NK-92 (cell line): Measurements from ENCODE around the gene TMTC2.

Experiments
- DNase-seq: peaks from one replicate; lab custom pipeline; 2025; ENCODE audit not compliant: unreplicated experiment; lab: John Stamatoyannopoulos, UW

TMTC2 gene

GRCh38 chr12:82950356-82950755, 263.6 kb downstream of the TMTC2 start:
- DNase-seq: no peak

GRCh38 chr12:82952946-82953345, 266.2 kb downstream of the TMTC2 start:
- no peak for DNase-seq

- no peak for DNase-seq
These were observed 266.7 kb downstream of the TMTC2 start for GRCh38 chr12:82953397-82953796.

DNA sequence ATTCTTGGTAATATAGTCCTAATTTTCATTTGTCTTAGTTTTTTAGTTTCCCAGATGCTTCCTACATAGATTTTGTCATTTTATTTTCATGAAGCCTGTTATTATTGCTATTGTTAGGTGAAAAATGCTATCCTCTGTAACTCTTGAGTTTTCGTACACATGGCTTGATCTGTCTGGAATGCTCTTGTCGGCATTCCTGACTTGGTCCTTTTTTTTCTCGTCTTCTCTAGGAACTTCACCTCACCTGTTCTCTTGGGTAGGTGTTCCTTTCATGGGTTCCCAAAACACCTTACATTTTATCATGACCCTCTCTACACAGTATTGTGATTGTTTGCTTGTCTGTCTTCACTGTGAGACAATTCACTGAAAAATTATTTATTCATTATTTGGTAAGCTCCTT, 267.4 kb downstream of the TMTC2 start:
- no peak for DNase-seq

DNA sequence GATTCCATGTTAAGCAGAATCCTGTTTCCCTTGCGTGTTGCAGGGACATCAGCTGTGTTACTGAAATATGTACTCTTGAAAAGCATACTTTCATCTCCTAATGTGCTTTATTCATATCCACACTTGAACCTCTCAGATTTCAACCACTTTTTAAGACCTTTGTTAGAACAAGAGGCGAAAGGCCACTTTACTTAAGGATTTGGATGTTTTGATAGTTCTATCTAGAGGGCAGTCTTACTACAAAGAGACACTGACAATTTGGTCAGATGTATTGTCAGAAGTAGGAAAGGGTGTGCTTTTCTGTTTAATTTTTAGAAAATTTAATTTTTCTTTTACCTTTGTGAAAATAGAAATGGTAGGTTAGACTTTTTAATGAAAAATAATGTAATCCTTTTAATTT, 267.9 kb downstream of the TMTC2 start:
- DNase-seq: no peak

DNA sequence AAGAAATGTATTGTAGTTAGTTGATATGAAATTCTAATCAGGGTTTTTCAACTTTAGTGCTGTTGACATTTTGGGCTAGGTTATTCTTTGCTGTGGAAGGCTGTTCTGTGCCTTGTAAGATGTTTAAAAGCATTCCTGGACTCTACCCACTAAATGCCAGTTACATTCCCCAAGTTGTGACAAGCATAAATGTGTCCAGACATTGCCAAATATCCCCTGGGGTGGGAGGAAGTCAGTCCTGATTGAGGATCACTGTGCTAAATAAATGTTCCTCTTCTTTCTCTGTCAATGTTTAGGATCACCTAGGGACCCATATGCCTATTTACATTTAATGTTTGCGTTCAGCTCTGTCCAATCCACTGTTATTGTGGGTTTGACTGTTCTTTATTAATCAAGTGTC, 268.3 kb downstream of the TMTC2 start:
- DNase-seq: no peak

DNA sequence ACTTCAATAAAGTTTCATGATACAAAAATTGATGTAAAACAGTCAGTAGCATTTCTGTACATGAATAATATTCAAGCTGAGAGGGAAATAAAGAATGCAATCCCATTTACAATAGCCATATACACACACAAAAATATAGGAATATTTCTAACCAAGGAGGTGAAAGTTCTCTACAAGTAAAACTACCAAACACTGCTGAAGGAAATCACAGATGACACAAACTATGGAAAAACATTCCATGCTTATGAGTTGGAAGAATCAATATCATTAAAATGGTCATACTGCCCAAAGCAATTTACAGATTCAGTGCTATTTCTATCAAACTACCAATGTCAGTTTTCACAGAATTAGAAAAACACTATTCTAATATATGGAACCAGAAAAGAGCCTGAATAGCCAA, 272.3 kb downstream of the TMTC2 start:
- no peak for DNase-seq

- DNase-seq: no peak
These were observed 273.1 kb downstream of the TMTC2 start for GRCh38 chr12:82959821-82960220.

- no peak for DNase-seq
These were observed 275.1 kb downstream of the TMTC2 start for GRCh38 chr12:82961835-82962234.

DNA sequence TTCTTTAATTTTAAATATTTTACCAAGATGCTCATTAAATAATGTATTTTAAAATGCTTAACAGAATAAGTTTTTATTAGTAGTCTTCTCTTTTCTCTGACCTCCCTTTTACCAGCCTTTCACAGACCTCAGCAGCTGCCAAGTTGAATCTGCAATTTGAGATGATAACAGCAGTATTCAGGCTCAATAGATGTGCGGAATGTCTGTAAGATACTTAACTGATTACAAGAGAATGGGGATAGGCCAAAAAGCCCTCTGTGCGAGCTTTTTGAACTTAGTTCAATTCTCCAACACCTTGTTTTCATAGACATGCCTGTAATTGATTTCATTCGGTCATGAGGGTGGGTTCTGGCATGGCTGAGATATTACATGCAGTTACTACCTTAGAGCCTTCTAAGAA, 277.2 kb downstream of the TMTC2 start:
- no peak for DNase-seq

GRCh38 chr12:82964446-82964845, 277.7 kb downstream of the TMTC2 start:
- DNase-seq: no peak

DNA sequence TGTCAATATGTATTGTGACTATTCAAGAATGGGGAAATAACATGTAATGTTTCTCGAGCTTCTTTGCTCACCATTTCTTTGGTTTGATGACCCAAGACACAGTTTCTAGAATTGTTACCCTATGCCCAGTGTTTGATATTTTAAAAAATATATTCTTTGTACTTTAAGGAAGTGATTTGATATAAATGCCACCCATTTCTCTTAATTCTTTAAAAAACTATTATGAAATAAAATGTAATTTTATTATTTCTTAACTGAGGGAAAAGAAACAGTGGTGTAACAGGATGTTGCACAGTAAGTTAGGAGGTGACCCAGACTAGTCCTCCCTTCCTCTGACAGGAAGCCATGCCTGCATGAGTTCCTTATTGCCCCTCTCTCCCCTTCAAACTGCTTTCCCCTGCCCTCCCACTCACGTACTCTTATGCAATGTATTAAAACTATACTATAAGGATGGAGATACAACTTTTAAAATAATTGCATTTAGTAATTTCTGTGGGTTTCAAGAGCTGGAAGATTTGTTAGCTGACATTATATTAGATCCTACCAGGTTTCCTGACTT, 279.4 kb downstream of the TMTC2 start:
- no peak for DNase-seq

GRCh38 chr12:82968631-82969367, 282.1 kb downstream of the TMTC2 start:
- no peak for DNase-seq

- DNase-seq: no peak
These were observed 283.9 kb downstream of the TMTC2 start for GRCh38 chr12:82970614-82971013.

GRCh38 chr12:82971584-82971983, 284.9 kb downstream of the TMTC2 start:
- no peak for DNase-seq

DNA sequence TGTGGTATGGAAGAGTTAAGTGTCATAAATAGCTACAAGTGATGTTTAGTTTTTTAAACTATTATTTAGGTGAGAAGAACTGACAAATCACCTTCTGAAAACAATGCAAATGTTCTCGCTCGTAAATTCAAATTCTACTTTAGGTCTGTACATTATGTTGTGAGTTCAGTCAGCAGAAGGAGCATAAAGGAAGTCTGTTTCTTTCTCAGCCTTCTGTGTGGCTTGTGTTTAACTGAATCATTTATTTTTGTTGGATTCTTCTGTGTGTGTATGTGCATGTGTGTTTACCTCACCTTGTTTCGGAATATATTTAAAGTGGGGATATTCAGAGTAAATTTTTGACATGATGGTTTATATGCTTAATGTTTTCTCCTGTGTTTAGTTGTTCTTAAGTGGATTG, 285.9 kb downstream of the TMTC2 start:
- no peak for DNase-seq

DNA sequence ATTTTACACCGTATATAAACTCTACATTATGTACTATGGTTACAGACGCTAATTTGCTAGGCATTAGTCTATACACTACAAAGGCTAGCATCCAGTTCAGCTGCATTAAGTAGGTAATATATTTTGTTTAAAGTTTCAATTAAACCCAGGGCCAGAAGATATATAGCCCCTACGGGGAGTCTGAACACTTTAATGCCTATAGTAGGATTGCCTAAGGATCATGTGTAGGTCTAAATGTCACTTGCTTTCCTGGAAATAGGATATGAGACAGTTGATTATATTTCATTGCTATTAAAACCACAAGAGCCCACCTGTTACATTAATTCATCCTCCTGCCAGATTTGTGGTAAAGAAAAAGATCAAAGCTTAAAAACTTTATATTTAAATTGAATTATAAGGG, 286.9 kb downstream of the TMTC2 start:
- DNase-seq: no peak

GRCh38 chr12:82981150-82981549, 294.4 kb downstream of the TMTC2 start:
- DNase-seq: no peak

- no peak for DNase-seq
These were observed 307.4 kb downstream of the TMTC2 start for GRCh38 chr12:82994117-82994516.

- DNase-seq: no peak
These were observed 309.6 kb downstream of the TMTC2 start for GRCh38 chr12:82996168-82996812.

- DNase-seq: no peak
These were observed 311.8 kb downstream of the TMTC2 start for GRCh38 chr12:82998509-82998908.

- DNase-seq: no peak
These were observed 316.3 kb downstream of the TMTC2 start for GRCh38 chr12:83003026-83003425.
